ENCODE measurements around the gene DOCK2.

Gene DOCK2

DNA sequence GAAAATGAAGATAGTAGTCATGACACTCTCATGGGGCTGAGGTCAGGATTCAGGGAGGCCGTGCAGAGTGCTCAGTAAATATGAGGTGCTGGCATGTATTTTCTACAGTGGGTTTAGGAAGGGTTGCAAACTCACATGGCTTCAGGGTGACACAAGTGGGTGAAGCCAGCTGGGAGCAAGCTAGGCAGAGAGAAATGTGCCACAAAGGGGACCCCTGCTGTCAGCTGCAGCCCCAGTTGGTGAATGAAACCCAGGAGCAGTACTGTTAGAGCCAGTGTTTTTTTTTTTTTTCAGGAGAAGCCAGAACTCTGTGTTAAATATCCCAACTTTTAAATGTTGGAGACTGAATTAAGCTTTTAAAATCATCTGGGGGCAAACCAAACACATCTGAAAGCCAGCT lies 267.9 kb downstream of the DOCK2 start:
- TF ChIP-seq, protein P1, sequence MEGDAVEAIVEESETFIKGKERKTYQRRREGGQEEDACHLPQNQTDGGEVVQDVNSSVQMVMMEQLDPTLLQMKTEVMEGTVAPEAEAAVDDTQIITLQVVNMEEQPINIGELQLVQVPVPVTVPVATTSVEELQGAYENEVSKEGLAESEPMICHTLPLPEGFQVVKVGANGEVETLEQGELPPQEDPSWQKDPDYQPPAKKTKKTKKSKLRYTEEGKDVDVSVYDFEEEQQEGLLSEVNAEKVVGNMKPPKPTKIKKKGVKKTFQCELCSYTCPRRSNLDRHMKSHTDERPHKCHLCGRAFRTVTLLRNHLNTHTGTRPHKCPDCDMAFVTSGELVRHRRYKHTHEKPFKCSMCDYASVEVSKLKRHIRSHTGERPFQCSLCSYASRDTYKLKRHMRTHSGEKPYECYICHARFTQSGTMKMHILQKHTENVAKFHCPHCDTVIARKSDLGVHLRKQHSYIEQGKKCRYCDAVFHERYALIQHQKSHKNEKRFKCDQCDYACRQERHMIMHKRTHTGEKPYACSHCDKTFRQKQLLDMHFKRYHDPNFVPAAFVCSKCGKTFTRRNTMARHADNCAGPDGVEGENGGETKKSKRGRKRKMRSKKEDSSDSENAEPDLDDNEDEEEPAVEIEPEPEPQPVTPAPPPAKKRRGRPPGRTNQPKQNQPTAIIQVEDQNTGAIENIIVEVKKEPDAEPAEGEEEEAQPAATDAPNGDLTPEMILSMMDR (IDR thresholded peaks at IDR 0.05; ENCODE audit: extremely low read depth, insufficient read depth, missing control alignments), result no peak
- no peak for DNase-seq (ENCODE audit: low spot score)
- in situ Hi-C loops (cut with MboI; ENCODE audit: low pct_unique_long_range_greater_than_20kb, low sequenced_read_pairs, unreplicated experiment), result no loop called here

DNA sequence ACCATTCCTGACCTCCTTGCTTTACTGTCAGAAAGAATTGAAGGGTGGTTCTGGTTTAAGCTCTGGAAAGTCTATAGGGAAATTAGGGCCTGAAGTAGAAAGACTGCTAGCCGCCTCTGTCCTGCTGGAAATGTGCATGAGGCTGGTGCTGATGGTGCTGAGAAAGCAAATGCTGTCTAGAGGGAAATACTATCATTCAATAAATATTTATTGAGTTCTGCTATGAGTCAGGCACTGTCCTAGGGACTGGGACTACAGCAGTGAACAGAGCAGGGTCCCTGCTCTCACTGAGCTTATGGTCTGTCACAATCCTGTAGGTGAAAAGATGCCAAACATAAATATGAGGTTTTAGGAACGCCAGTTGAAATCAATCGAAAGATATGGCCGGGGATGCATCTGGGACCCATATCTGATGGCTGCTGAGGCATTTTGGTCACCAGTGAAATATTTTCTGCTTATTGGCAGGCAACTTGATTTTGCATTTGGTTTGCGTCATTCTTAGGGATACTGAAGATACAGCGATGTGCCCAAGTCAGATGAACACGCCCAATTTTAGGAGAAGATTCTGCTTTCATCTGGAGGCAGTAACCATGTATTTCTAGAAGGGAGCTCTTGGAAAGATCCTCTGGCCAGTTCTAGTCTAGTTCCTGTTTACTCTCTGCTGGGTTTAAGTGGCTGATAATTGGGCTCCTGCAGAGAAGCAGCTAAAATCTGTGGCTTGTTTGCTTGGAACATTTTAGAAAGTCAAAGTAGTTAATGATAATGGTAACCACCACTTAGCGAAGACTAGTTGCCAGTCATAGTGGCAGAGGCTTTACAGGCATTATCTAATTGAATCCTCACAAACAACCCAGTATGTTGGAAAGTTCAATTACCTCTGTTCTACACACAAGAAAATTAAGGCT lies 269.9 kb downstream of the DOCK2 start:
- in situ Hi-C loops (cut with MboI; ENCODE audit: low pct_unique_long_range_greater_than_20kb, low sequenced_read_pairs, unreplicated experiment), result no loop called here
- TF ChIP-seq, protein P1 (IDR thresholded peaks at IDR 0.05; ENCODE audit: extremely low read depth, insufficient read depth, missing control alignments), result no peak
- no peak for DNase-seq (ENCODE audit: low spot score)

DNA sequence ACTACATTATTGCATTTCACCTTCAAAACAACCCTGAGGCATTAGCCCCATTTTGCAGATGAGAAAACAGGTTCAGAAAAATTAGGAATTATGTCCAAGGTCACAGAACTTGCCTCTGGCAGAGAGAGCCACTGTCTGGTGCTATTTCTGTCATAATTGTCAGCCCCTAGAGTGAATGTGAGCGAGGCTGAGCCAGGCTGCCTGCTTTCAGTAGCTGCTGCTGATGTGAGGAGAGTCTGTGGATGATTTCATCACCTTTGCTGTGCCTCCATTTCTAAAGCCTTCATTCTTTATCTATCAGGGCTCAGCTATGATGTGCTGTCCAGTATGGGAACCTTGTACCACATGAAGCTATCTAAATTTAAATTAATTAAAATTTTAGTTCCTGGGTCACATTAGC lies 271.8 kb downstream of the DOCK2 start:
- no peak for DNase-seq (ENCODE audit: low spot score)
- TF ChIP-seq, protein P1 (IDR thresholded peaks at IDR 0.05; ENCODE audit: extremely low read depth, insufficient read depth, missing control alignments), result no peak
- in situ Hi-C loops (cut with MboI; ENCODE audit: low pct_unique_long_range_greater_than_20kb, low sequenced_read_pairs, unreplicated experiment), result no loop called here

DNA sequence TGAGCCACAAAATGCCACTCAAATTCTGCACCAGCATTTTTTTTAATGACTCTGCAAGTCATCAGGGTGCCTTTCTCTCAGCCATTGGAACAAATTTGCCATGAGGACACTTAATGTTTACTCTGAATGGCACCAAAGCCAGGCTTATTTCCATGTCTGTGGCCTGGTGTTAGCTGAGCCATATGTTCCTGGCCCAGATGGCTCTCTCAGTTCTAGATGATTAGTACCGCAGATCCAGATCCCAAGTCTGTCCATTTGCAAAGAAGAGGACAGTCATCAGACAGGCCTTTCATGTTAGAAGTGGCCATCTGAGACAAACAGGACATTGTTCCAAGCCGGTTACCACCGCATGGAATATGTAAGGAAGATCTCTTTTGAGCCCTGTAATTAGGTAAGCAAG lies 272.9 kb downstream of the DOCK2 start:
- DNase-seq (ENCODE audit: low spot score), result no peak
- TF ChIP-seq, protein P1 (IDR thresholded peaks at IDR 0.05; ENCODE audit: extremely low read depth, insufficient read depth, missing control alignments), result no peak
- in situ Hi-C loops (cut with MboI; ENCODE audit: low pct_unique_long_range_greater_than_20kb, low sequenced_read_pairs, unreplicated experiment), result no loop called here

DNA sequence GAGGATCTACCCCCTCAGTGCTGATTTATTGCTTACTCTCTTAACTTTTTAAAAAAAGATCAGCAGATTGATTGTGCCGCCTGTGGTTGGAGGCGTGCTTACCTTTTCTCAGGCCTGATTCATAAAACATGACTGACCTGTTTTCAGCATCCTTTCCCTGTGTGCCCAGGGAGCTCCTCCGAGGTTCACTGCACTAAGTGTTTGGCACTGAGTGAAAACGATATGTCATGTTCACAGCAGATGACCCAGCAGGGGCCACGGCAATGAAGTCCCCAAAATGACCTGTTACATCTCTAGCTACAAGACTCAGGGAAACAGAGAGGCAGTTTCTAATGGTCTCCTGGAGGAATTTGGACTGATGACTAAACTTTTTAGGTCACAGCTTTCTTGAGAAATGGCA lies 273.3 kb downstream of the DOCK2 start:
- in situ Hi-C loops (cut with MboI; ENCODE audit: low pct_unique_long_range_greater_than_20kb, low sequenced_read_pairs, unreplicated experiment), result no loop called here
- DNase-seq (ENCODE audit: low spot score), result no peak
- TF ChIP-seq, protein P1 (IDR thresholded peaks at IDR 0.05; ENCODE audit: extremely low read depth, insufficient read depth, missing control alignments), result no peak

DNA sequence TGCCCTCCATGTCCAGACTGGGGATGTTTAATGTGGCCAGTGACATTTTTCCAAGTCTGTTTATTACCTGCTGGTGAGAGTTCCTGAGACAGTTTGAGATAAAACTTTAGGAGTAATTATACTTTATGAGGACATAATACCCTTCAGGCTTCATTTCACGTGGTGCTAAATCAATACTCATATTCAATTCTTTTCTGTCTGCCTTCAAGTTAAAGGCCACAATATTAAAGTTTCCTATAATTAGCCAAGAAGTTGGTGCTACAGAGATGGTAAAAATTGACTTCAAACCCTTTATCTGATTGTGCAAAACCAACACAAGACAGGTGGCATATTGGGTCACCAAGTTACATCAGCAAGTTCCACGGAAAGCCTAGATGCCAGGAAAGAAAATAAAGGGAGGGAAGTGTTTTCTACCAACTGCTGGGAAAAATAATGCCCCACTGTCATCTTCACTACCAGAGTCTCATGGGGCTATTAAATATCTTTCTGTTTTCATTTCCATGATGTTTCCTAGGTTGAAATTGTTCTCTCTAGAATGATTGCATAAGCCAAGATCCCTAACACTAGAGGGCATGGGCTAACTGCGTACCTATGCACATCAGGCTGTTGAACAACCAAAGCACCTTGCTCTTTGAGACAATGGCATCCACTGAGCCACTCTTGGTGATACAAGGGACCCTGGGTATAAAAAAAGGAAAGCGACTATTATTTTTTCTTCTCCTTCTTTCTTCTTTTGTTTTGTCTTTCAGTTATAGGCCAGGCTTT lies 274.6 kb downstream of the DOCK2 start:
- in situ Hi-C loops (cut with MboI; ENCODE audit: low pct_unique_long_range_greater_than_20kb, low sequenced_read_pairs, unreplicated experiment), result no loop called here
- TF ChIP-seq, protein P1 (IDR thresholded peaks at IDR 0.05; ENCODE audit: extremely low read depth, insufficient read depth, missing control alignments), result no peak
- no peak for DNase-seq (ENCODE audit: low spot score)

Measured in GM13977 (cell line).